HepG2 (cell line): ENCODE measurements around the gene SKIC2. TPM values are rescaled to one million over a fixed set of nuclear protein-coding genes. Genes with fewer than 3 reads are reported as not detected.
A peak's percentile ranks its signal among the peaks of the same experiment; 100 is the strongest.

Experiments
- HNRNPH1 ChIP-seq: fragments of 200-400 bp; formaldehyde crosslinking; optimal IDR thresholded peaks from 2 replicates; pipeline ENCODE3; 2017; ENCODE audit warnings: mild to moderate bottlenecking, low read depth, low read length
- NCOA1 ChIP-seq: sonication (generic); formaldehyde crosslinking; IDR thresholded peaks from 2 replicates; pipeline ENCODE4 v1.9.0; 2021; ENCODE audit warnings: missing genetic modification reagents
- NFAT5 ChIP-seq: sonication (generic); formaldehyde crosslinking; IDR thresholded peaks from 2 replicates; pipeline ENCODE4 v1.4.0; 2020; ENCODE audit warnings: missing genetic modification reagents
- PREB ChIP-seq: sonication (generic); formaldehyde crosslinking; IDR thresholded peaks from 2 replicates; pipeline ENCODE4 v1.4.0; 2020; ENCODE audit warnings: missing genetic modification reagents
- SIN3B ChIP-seq: fragments of 150-350 bp; IDR thresholded peaks from 2 replicates; pipeline ENCODE4 v1.6.1; 2014; ENCODE audit warnings: low read length
- ZBTB42 ChIP-seq: sonication (generic); formaldehyde crosslinking; IDR thresholded peaks from 2 replicates; pipeline ENCODE4 v1.5.0; 2020; ENCODE audit warnings: mild to moderate bottlenecking, missing genetic modification reagents
- ZMAT3 ChIP-seq: sonication (generic); formaldehyde crosslinking; conservative IDR thresholded peaks from 2 replicates; pipeline ENCODE4 v1.7.0; 2021; ENCODE audit warnings: missing genetic modification reagents
- ZNF12 ChIP-seq: sonication (generic); formaldehyde crosslinking; IDR thresholded peaks from 2 replicates; pipeline ENCODE4 v1.5.0; 2020; ENCODE audit warnings: missing genetic modification reagents
- ZNF280D ChIP-seq: sonication (generic); formaldehyde crosslinking; IDR thresholded peaks from 2 replicates; pipeline ENCODE4 v1.5.1; 2020; ENCODE audit warnings: mild to moderate bottlenecking, missing genetic modification reagents
- ZNF33B ChIP-seq: sonication (generic); formaldehyde crosslinking; IDR thresholded peaks from 2 replicates; pipeline ENCODE4 v1.5.1; 2020; ENCODE audit warnings: mild to moderate bottlenecking, missing genetic modification reagents
- ZNF451 ChIP-seq: sonication (generic); formaldehyde crosslinking; IDR thresholded peaks from 2 replicates; pipeline ENCODE4 v1.5.0; 2020; ENCODE audit warnings: mild to moderate bottlenecking, missing genetic modification reagents
- ZNF800 ChIP-seq: sonication (generic); formaldehyde crosslinking; IDR thresholded peaks from 2 replicates; pipeline ENCODE4 v1.4.0; 2020; ENCODE audit warnings: missing genetic modification reagents
- ZSCAN9 ChIP-seq: IDR thresholded peaks from 2 replicates; pipeline ENCODE4 v1.6.1; 2016; ENCODE audit warnings: borderline replicate concordance
- polyA plus RNA-seq, 8 experiments: library from polyadenylated mRNA; depleted of rRNA in 3 of 8; stranded (reverse) in 7 of 8; unstranded in 1 of 8; fragments of >200 nt; fragmentation: Illumina TruSeq in 4 of 8; extraction: Trizol in 4 of 8; gene quantifications; 2 replicates each; pipeline versions ENCODE4 v1.2.1 to v1.2.3, GENCODE V29; 2011 to 2016; ENCODE audit warnings: low read depth in 4 of 8, missing spikeins in 1 of 8, mixed read lengths in 1 of 8; ENCODE audit not compliant: insufficient read depth in 1 of 8
- total RNA-seq, 5 experiments: library from RNA; depleted of rRNA; stranded (reverse); fragments of >200 nt; fragmentation: Illumina TruSeq; extraction: Trizol; gene quantifications; 2 replicates each; pipeline ENCODE4 v1.2.3, GENCODE V29; 2016; ENCODE audit warnings: low read depth in 1 of 5
- TF ChIP-seq, protein P1 (sequence below): sonication (generic); formaldehyde crosslinking; IDR thresholded peaks from 2 replicates; pipeline ENCODE4 v1.5.1; 2020; ENCODE audit warnings: mild to moderate bottlenecking, missing genetic modification reagents, borderline replicate concordance
- TF ChIP-seq, protein P2 (sequence below): sonication (generic); formaldehyde crosslinking; IDR thresholded peaks from 2 replicates; pipeline ENCODE4 v1.4.0; 2020; ENCODE audit warnings: mild to moderate bottlenecking, missing genetic modification reagents

The SKIC2 gene
- total and polyA plus RNA-seq, 2 of the 13 experiments (the other 11 are each of a cell fraction or from before 2014, with no cell fraction given), result 67.1 to 68.4 TPM

GRCh38 chr6:31972709-31973350 is 13.9 kb downstream of the SKIC2 start (continued):
- TF ChIP-seq, protein P1, sequence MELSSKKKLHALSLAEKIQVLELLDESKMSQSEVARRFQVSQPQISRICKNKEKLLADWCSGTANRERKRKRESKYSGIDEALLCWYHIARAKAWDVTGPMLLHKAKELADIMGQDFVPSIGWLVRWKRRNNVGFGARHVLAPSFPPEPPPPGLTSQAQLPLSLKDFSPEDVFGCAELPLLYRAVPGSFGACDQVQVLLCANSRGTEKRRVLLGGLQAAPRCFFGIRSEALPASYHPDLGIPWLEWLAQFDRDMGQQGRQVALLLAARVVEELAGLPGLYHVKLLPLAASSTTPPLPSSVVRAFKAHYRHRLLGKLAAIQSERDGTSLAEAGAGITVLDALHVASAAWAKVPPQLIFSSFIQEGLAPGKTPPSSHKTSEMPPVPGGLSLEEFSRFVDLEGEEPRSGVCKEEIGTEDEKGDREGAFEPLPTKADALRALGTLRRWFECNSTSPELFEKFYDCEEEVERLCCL, result no peak
- no peak for TF ChIP-seq ZNF800 (CRISPR knock-in tag)
- TF ChIP-seq ZNF280D, result no peak
- TF ChIP-seq ZMAT3 (CRISPR knock-in tag), result no peak
- no peak; the same call in 1 of the 2 replicates for TF ChIP-seq ZBTB42 (CRISPR knock-in tag)
- no peak for TF ChIP-seq NCOA1 (CRISPR knock-in tag)
- TF ChIP-seq ZNF451 (CRISPR knock-in tag), result no peak
- 0 out of 2 replicates have a peak, but pooled peaks have one; percentile 22 for TF ChIP-seq NFAT5 (CRISPR knock-in tag)
- TF ChIP-seq HNRNPH1, result no peak
- no peak for TF ChIP-seq ZSCAN9 (CRISPR knock-in tag)
- TF ChIP-seq, protein P2, sequence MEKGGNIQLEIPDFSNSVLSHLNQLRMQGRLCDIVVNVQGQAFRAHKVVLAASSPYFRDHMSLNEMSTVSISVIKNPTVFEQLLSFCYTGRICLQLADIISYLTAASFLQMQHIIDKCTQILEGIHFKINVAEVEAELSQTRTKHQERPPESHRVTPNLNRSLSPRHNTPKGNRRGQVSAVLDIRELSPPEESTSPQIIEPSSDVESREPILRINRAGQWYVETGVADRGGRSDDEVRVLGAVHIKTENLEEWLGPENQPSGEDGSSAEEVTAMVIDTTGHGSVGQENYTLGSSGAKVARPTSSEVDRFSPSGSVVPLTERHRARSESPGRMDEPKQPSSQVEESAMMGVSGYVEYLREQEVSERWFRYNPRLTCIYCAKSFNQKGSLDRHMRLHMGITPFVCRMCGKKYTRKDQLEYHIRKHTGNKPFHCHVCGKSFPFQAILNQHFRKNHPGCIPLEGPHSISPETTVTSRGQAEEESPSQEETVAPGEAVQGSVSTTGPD (CRISPR knock-in tag), result no peak
- TF ChIP-seq PREB (CRISPR knock-in tag), result no peak
- no peak for TF ChIP-seq SIN3B
- no peak for TF ChIP-seq ZNF12 (CRISPR knock-in tag)
- TF ChIP-seq ZNF33B, result no peak
